B cell (primary cell): ENCODE results near the gene CYP4A22. TPM values are rescaled to one million over a fixed set of nuclear protein-coding genes. Genes with fewer than 3 reads are reported as not detected.
"Not testable (repeated sequence)": the region's sequence is repeated elsewhere in the genome, so short reads cannot be mapped to it uniquely, and the experiment has no call there.

Source experiments
- ATAC-seq: fragments of 200-7000 bp; cut with Tn5 transposase; one replicate; pipeline ENCODE4 v1.10.0; 2021; ENCODE audit warnings: low read depth, mild to moderate bottlenecking, moderate number of reproducible peaks, moderate library complexity
- CTCF ChIA-PET: fragments of 350-600 bp; sonication (Branson Sonifier 250); formaldehyde crosslinking; loops from one replicate; lab custom pipeline; 2021; ENCODE audit warnings: antibody characterized with exemption, inconsistent platforms; lab: Charles Lee
- POLR2A ChIA-PET: fragments of 350-600 bp; sonication (Branson Sonifier 250); formaldehyde crosslinking; loops from one replicate; lab custom pipeline; 2021; ENCODE audit warnings: antibody characterized with exemption; lab: Charles Lee
- DNase-seq: peaks from one replicate; pipeline ENCODE4 v3.0.0; 2013
- H2AFZ ChIP-seq: 2 replicates; pipeline ENCODE4 v1.6.1; 2012; ENCODE audit warnings: mild to moderate bottlenecking, low read depth, low read length; ENCODE audit not compliant: insufficient read depth, poor library complexity, severe bottlenecking
- H3K27ac ChIP-seq, 2 donors: 1 replicate in 1 of 2; 2 replicates in 1 of 2; pipeline ENCODE4 v1.5.1; 2012 to 2013; ENCODE audit warnings: low read length in 2 of 2, mild to moderate bottlenecking in 2 of 2, moderate library complexity in 1 of 2
- H3K27me3 ChIP-seq, 4 experiments: fragments of 200-600 bp in 1 of 4; sonication (generic) in 1 of 4; replicated peaks in 1 of 4; 1 replicate in 2 of 4; 2 replicates in 2 of 4; pipeline versions ENCODE4 v1.6.1 to v1.7.0; 2013 to 2016; ENCODE audit warnings: low read length in 3 of 4, mild to moderate bottlenecking in 2 of 4, mixed read lengths in 1 of 4, moderate library complexity in 1 of 4; ENCODE audit not compliant: insufficient read depth in 4 of 4, control insufficient read depth in 3 of 4; ENCODE audit errors: control extremely low read depth in 1 of 4
- H3K36me3 ChIP-seq, 2 experiments: replicated peaks in 1 of 2; 1 replicate in 1 of 2; 2 replicates in 1 of 2; pipeline versions ENCODE4 v1.6.1 to v1.7.1; 2013; ENCODE audit warnings: low read length in 1 of 2; ENCODE audit not compliant: insufficient read depth in 2 of 2, control insufficient read depth in 1 of 2; ENCODE audit errors: control extremely low read depth in 1 of 2, extremely low read depth in 1 of 2
- H3K4me1 ChIP-seq, 2 donors: fragments of 200-600 bp in 1 of 2; sonication (generic) in 1 of 2; 1 replicate in 1 of 2; 2 replicates in 1 of 2; pipeline versions ENCODE4 v1.5.1 to v1.6.1; 2013 to 2017; ENCODE audit warnings: low read length in 2 of 2; ENCODE audit not compliant: control insufficient read depth in 2 of 2, insufficient read depth in 2 of 2
- H3K4me2 ChIP-seq: replicated peaks from 2 replicates; pipeline ENCODE3; 2012; ENCODE audit warnings: mild to moderate bottlenecking, low read depth, low read length; ENCODE audit not compliant: poor library complexity, severe bottlenecking
- H3K4me3 ChIP-seq, 5 experiments: fragments of 200-600 bp in 1 of 5; sonication (generic) in 1 of 5; 1 replicate in 3 of 5; 2 replicates in 2 of 5; pipeline versions ENCODE4 v1.5.1 to v1.7.0; 2011 to 2016; ENCODE audit warnings: low read length in 4 of 5, mild to moderate bottlenecking in 4 of 5, low read depth in 2 of 5, control low read depth in 1 of 5, moderate library complexity in 1 of 5; ENCODE audit not compliant: insufficient read depth in 1 of 5; ENCODE audit errors: control extremely low read depth in 1 of 5, extremely low read depth in 1 of 5
- H3K79me2 ChIP-seq: fragments of 200-600 bp; sonication (generic); one replicate; pipeline ENCODE4 v1.6.0; 2016; ENCODE audit warnings: low read length; ENCODE audit not compliant: control insufficient read depth, insufficient read depth
- H3K9ac ChIP-seq: fragments of 200-600 bp; sonication (generic); 2 replicates; pipeline ENCODE4 v1.6.1; 2017; ENCODE audit warnings: mild to moderate bottlenecking, low read length, moderate library complexity
- H3K9me3 ChIP-seq, 3 donors: one replicate each; pipeline versions ENCODE4 v1.6.1 to v1.7.1; 2013; ENCODE audit warnings: low read length in 2 of 3; ENCODE audit not compliant: control insufficient read depth in 2 of 3, insufficient read depth in 1 of 3; ENCODE audit errors: control extremely low read depth in 1 of 3
- H4K20me1 ChIP-seq: 2 replicates; pipeline ENCODE4 v1.6.0; 2012; ENCODE audit warnings: mild to moderate bottlenecking, low read length; ENCODE audit not compliant: insufficient read depth, control insufficient read depth, poor library complexity, severe bottlenecking
- H3K27ac Mint-ChIP-seq: one replicate; pipeline ENCODE4 v1.8.0; 2021; ENCODE audit warnings: mixed read lengths
- H3K27me3 Mint-ChIP-seq: one replicate; pipeline ENCODE4 v1.8.0; 2021; ENCODE audit warnings: mixed read lengths
- H3K4me1 Mint-ChIP-seq: one replicate; pipeline ENCODE4 v1.8.0; 2021; ENCODE audit warnings: mixed read lengths
- H3K4me3 Mint-ChIP-seq: one replicate; pipeline ENCODE4 v1.8.0; 2021; ENCODE audit warnings: mixed read lengths
- H3K9me3 Mint-ChIP-seq: one replicate; pipeline ENCODE4 v1.8.0; 2022; ENCODE audit warnings: mixed read lengths; ENCODE audit not compliant: insufficient read depth
- EZH2 ChIP-seq: IDR thresholded peaks from 2 replicates; pipeline ENCODE4 v1.6.1; 2012; ENCODE audit warnings: borderline replicate concordance, low read depth, mild to moderate bottlenecking, moderate library complexity, low read length; ENCODE audit not compliant: insufficient read depth, poor library complexity, severe bottlenecking
- WGBS: methylation state at CpG from one replicate; pipeline ENCODE4 v1.1.5; 2013; ENCODE audit warnings: missing lambda C conversion rate; ENCODE audit not compliant: insufficient coverage; 5-methylcytosine and 5-hydroxymethylcytosine counted together
- intact Hi-C: fragments of 100-400 bp; cut with micrococcal nuclease; formaldehyde crosslinking; loops from one replicate; pipeline ENCODE4 v1.10.0; 2022
- polyA plus RNA-seq: library from polyadenylated mRNA; depleted of rRNA; stranded (reverse); fragments of >200 nt; gene quantifications from 2 replicates; pipeline ENCODE4 v1.2.3, GENCODE V29; 2012
- total RNA-seq, 2 donors: library from RNA; stranded (reverse); fragments of 120-200 nt in 1 of 2; gene quantifications; 1 replicate in 1 of 2; 2 replicates in 1 of 2; pipeline versions ENCODE4 v1.2.3 to v1.2.4, GENCODE V29; 2013 to 2022
- TF ChIP-seq, protein P1 (sequence below): fragments of 200-600 bp; IDR thresholded peaks from one replicate; pipeline ENCODE4 v1.8.0; 2022; ENCODE audit warnings: antibody characterized with exemption, mild to moderate bottlenecking

The CYP4A22 gene
- total and polyA plus RNA-seq, 2 donors (not counting 1 experiment from before 2014, with no cell fraction given) = not detected

DNA sequence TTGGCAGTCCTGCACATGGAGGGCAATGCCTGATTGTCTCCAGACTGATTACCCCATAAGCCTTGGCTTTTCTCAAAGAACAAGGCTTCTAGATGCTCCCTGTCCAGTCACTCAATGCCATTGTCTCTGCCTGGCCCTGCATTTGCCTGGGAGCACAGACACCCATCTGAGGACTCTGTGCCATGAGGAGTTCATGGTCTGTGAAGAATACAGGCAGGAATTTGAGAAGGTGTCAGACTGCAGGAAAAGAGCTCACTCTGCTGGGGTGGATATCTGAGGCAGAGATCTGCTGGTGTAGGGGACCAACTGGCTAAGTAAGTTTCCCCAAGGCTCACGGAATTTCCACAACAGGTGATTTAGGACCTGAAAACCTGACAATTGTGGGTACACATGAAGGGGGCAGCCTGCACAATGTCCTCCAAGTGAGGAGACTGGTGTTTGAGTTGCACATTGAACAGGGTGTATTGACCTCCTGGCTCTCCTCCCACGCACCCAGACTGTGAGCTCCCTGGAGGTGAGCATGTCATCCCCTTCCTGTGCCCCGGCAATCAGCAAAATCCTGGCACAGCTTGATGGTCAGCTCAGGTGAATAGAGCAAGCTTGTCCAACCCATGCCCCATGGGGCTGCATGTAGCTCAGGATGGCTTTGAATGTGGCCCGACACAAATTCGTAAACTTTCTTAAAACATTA, 829 bp downstream of the CYP4A22 start:
- H4K20me1 ChIP-seq = no peaks in the 10 kb centered on the region
- no peaks in the 10 kb centered on the region for H3K4me1 ChIP-seq
- H3K27ac Mint-ChIP-seq = no peak overlapping the region
- H3K27me3 ChIP-seq = no peaks in the 10 kb centered on the region
- no peak overlapping the region for H3K9ac ChIP-seq
- intact Hi-C loops = no loop called here
- no peak for TF ChIP-seq EZH2
- TF ChIP-seq, protein P1, sequence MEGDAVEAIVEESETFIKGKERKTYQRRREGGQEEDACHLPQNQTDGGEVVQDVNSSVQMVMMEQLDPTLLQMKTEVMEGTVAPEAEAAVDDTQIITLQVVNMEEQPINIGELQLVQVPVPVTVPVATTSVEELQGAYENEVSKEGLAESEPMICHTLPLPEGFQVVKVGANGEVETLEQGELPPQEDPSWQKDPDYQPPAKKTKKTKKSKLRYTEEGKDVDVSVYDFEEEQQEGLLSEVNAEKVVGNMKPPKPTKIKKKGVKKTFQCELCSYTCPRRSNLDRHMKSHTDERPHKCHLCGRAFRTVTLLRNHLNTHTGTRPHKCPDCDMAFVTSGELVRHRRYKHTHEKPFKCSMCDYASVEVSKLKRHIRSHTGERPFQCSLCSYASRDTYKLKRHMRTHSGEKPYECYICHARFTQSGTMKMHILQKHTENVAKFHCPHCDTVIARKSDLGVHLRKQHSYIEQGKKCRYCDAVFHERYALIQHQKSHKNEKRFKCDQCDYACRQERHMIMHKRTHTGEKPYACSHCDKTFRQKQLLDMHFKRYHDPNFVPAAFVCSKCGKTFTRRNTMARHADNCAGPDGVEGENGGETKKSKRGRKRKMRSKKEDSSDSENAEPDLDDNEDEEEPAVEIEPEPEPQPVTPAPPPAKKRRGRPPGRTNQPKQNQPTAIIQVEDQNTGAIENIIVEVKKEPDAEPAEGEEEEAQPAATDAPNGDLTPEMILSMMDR = no peak
- no peak overlapping the region for H3K4me3 ChIP-seq
- no peak overlapping the region for H2AFZ ChIP-seq
- H3K27me3 Mint-ChIP-seq = peaks cover 11% of the 10 kb centered on the region
- H3K79me2 ChIP-seq = no peaks in the 10 kb centered on the region
- H3K9me3 ChIP-seq = no peaks in the 10 kb centered on the region
- POLR2A ChIA-PET = no interaction called here
- H3K4me1 Mint-ChIP-seq = no peaks in the 10 kb centered on the region
- no peak for DNase-seq
- 94% methylated on average over 5 of the region's 5 CpGs for WGBS
- H3K4me3 Mint-ChIP-seq = no peak overlapping the region
- H3K9me3 Mint-ChIP-seq = no peaks in the 10 kb centered on the region
- CTCF ChIA-PET = no interaction called here
- H3K4me2 ChIP-seq = no peak overlapping the region
- no peak for ATAC-seq
- no peaks in the 10 kb centered on the region for H3K36me3 ChIP-seq
- H3K27ac ChIP-seq = no peak overlapping the region

DNA sequence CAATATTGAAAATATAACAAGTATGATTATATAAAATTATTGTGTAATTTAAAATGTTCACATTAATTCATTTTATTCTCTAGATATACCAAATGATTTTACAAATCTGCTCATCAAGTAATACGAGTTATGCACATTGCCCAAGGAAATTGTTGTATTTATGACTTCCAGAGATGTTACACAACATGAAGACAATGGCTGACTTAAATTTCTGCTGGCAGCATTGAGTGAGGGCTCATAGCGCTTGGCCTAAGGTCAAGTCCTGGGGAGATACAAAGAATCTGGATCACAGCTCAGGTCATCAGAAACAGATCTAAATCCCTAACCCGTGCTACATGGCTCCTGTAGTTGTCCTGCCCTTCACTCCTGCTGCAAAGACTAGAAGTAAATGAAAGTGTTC, 3.1 kb downstream of the CYP4A22 start:
- H3K27ac Mint-ChIP-seq, DNase-seq, POLR2A ChIA-PET, H3K4me2 ChIP-seq, H3K4me1 Mint-ChIP-seq, H3K27ac ChIP-seq, H3K27me3 Mint-ChIP-seq, H3K4me1 ChIP-seq, intact Hi-C loops, H3K27me3 ChIP-seq, ATAC-seq, H3K36me3 ChIP-seq, H3K4me3 ChIP-seq, H3K9me3 Mint-ChIP-seq, CTCF ChIA-PET, H3K79me2 ChIP-seq, H3K4me3 Mint-ChIP-seq, H3K9ac ChIP-seq, H2AFZ ChIP-seq, H4K20me1 ChIP-seq, H3K9me3 ChIP-seq: not testable (repeated sequence)
- WGBS = 20% methylated on average over 1 of the region's 3 CpGs

DNA sequence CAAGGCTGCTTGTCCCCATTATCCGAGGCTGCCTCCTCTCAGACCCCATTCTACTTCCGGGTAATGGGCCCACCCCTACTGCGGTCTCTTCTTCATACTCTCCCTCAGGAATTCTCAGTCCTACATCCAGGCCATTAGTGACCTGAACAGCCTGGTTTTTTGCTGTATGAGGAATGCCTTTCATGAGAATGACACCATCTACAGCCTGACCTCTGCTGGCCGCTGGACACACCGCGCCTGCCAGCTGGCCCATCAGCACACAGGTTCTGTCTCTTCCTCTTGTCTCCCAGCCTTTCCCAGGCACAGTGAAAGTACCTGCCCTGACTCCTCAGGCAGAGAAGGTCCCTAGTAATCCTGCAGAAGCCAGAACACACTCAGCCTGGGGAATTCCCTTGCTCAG, 6.4 kb downstream of the CYP4A22 start:
- H3K9me3 ChIP-seq, H3K4me2 ChIP-seq, H3K27ac ChIP-seq, H3K4me1 ChIP-seq, H3K4me3 Mint-ChIP-seq, DNase-seq, H3K79me2 ChIP-seq, intact Hi-C loops, H3K4me3 ChIP-seq, ATAC-seq, H3K27me3 ChIP-seq, H3K9me3 Mint-ChIP-seq, H3K27ac Mint-ChIP-seq, H2AFZ ChIP-seq, CTCF ChIA-PET, H4K20me1 ChIP-seq, H3K36me3 ChIP-seq, H3K9ac ChIP-seq, POLR2A ChIA-PET, H3K4me1 Mint-ChIP-seq: not testable (repeated sequence)
- H3K27me3 Mint-ChIP-seq = peaks cover 14% of the 10 kb centered on the region
- WGBS = 92% methylated on average over 5 of the region's 6 CpGs
